CD4-positive, alpha-beta T cell treated with Interleukin-21 for 1 hour (primary cell): ENCODE measurements around the gene NUMB.

Source experiments
- DNase-seq: peaks from one replicate; pipeline ENCODE4 v3.0.0-alpha.2; 2020

The NUMB gene

GRCh38 chr14:73255693-73256225 is 202.6 kb downstream of the NUMB start:
- no peak for DNase-seq

GRCh38 chr14:73255005-73255400 is 203.3 kb downstream of the NUMB start:
- DNase-seq = no peak

- DNase-seq = no peak
Observed at GRCh38 chr14:73254247-73255004, 203.9 kb downstream of the NUMB start.

GRCh38 chr14:73253721-73254120 is 204.6 kb downstream of the NUMB start:
- DNase-seq = no peak

GRCh38 chr14:73253323-73253610 is 205.1 kb downstream of the NUMB start:
- DNase-seq = no peak

- no peak for DNase-seq
Observed at GRCh38 chr14:73252491-73253322, 205.6 kb downstream of the NUMB start.

GRCh38 chr14:73251516-73252215 is 206.7 kb downstream of the NUMB start:
- no peak for DNase-seq

GRCh38 chr14:73250781-73251500 is 207.4 kb downstream of the NUMB start:
- no peak for DNase-seq

GRCh38 chr14:73250317-73250713 is 208.0 kb downstream of the NUMB start:
- no peak for DNase-seq

- no peak for DNase-seq
Observed at GRCh38 chr14:73249564-73250316, 208.6 kb downstream of the NUMB start.

- no peak for DNase-seq
Observed at GRCh38 chr14:73249108-73249507, 209.2 kb downstream of the NUMB start.

- no peak for DNase-seq
Observed at GRCh38 chr14:73248108-73248868, 210.1 kb downstream of the NUMB start.

GRCh38 chr14:73246387-73247150 is 211.8 kb downstream of the NUMB start:
- no peak for DNase-seq

GRCh38 chr14:73245480-73246325 is 212.6 kb downstream of the NUMB start:
- peak; percentile 43 for DNase-seq

- DNase-seq = no peak
Observed at GRCh38 chr14:73244541-73245290, 213.6 kb downstream of the NUMB start.

GRCh38 chr14:73243748-73244147 is 214.6 kb downstream of the NUMB start:
- no peak for DNase-seq

- DNase-seq = no peak
Observed at GRCh38 chr14:73243341-73243740, 215.0 kb downstream of the NUMB start.

GRCh38 chr14:73242357-73242901 is 215.9 kb downstream of the NUMB start:
- DNase-seq = no peak
